Heart left ventricle (tissue), 16 donors: Measurements from ENCODE around the gene GRK5. TPM values are rescaled to one million over a fixed set of nuclear protein-coding genes. Genes with fewer than 3 reads are reported as not detected.

Source experiments
- ATAC-seq, 4 donors: fragments of 200-7000 bp; cut with Tn5 transposase; one replicate each; pipeline ENCODE4 v1.9.1; 2020 to 2022; ENCODE audit warnings: moderate library complexity in 4 of 4, mild to moderate bottlenecking in 3 of 4, moderate number of reproducible peaks in 1 of 4
- DNase-seq, 5 donors: peaks; one replicate each; pipeline ENCODE4 v3.0.0-alpha.2; 2020
- H3K27ac ChIP-seq, 12 donors: fragments of 200-600 bp; sonication (generic) in 4 of 12; one replicate each; pipeline versions ENCODE4 v1.5.0 to v1.8.0; 2016 to 2022; ENCODE audit warnings: mild to moderate bottlenecking in 2 of 12
- H3K27me3 ChIP-seq, 9 donors: fragments of 200-600 bp; sonication (generic) in 2 of 9; one replicate each; pipeline versions ENCODE4 v1.5.1 to v1.8.0; 2016 to 2022; ENCODE audit warnings: mild to moderate bottlenecking in 3 of 9
- H3K36me3 ChIP-seq, 9 donors: fragments of 200-600 bp; sonication (generic) in 2 of 9; one replicate each; pipeline versions ENCODE4 v1.5.0 to v1.8.0; 2018 to 2022; ENCODE audit warnings: mild to moderate bottlenecking in 2 of 9
- H3K4me1 ChIP-seq, 12 donors: fragments of 200-600 bp; sonication (generic) in 4 of 12; one replicate each; pipeline versions ENCODE4 v1.5.0 to v1.8.0; 2016 to 2022; ENCODE audit warnings: mild to moderate bottlenecking in 3 of 12
- H3K4me3 ChIP-seq, 12 donors: fragments of 200-600 bp; sonication (generic) in 4 of 12; one replicate each; pipeline versions ENCODE4 v1.5.0 to v1.8.0; 2017 to 2022; ENCODE audit warnings: mild to moderate bottlenecking in 9 of 12, moderate library complexity in 4 of 12
- H3K9me3 ChIP-seq, 12 donors: fragments of 200-600 bp; sonication (generic) in 4 of 12; one replicate each; pipeline versions ENCODE4 v1.5.0 to v1.8.0; 2016 to 2022; ENCODE audit warnings: mild to moderate bottlenecking in 1 of 12
- POLR2A ChIP-seq, 2 donors: fragments of 450-650 bp; IDR thresholded peaks; one replicate each; pipeline ENCODE4 v1.6.1; 2017; ENCODE audit warnings: antibody characterized with exemption in 2 of 2, mild to moderate bottlenecking in 2 of 2, moderate library complexity in 2 of 2
- WGBS, 4 donors: extraction: QIAGEN DNeasy Blood & Tissue Kit in 2 of 4; methylation state at CpG; one replicate each; pipeline versions ENCODE4 v1.1.5 to v1.1.7; 2013 to 2018; 5-methylcytosine and 5-hydroxymethylcytosine counted together
- intact Hi-C, 10 donors: fragments of 100-400 bp; cut with DNase I; formaldehyde crosslinking; loops; one replicate each; pipeline versions ENCODE4 v1.11.1 to v1.14.2; 2022
- polyA plus RNA-seq, 2 donors: library from polyadenylated mRNA; stranded (reverse); fragments of 200-250 nt; gene quantifications; one replicate each; pipeline ENCODE4 v1.2.3, GENCODE V29; 2013
- total RNA-seq, 9 donors: library from RNA; depleted of rRNA in 2 of 9; stranded (reverse); fragments of >200 nt in 2 of 9; fragmentation: NEBNext Ultra II Directional in 3 of 9; extraction: Animal tissue kit (Norgen Biotek cat#: 25700) in 3 of 9; gene quantifications; one replicate each; pipeline versions ENCODE4 v1.1.0 to v1.2.4, GENCODE V29; 2016 to 2023
- TF ChIP-seq, protein P1 (sequence below), 12 donors: fragments of 200-600 bp; sonication (generic) in 4 of 12; IDR thresholded peaks; one replicate each; pipeline versions ENCODE4 v1.5.0 to v1.8.0; 2018 to 2022; ENCODE audit warnings: antibody characterized with exemption in 12 of 12, mild to moderate bottlenecking in 5 of 12
- donor health status: ischemic (EF 13 %, LVEDD 7.1; RV severe dilation, severe dysfunction).
- donor health status: healthy with polysubstance abuse.
- donor health status: DM: no; HTN: yes; CAD: no.
- donor health status: DM: no; HTN: no; CAD: no.
- donor health status: ischemic (EF 25% LVEDD 6.9; RV normal size, moderate dysfunction).
- donor health status: ischemic (EF 25% LVEDD 5.7; RV mildly dilated, moderate dysfunction).
- donor health status: healthy.
- donor health status: DM: yes; HTN: yes; CAD: no.
- donor health status: ischemic (EF 35%, LVEDD 5.7; RV mildly dilated, moderate dysfunction).
- donor health status: nonischemic (EF 11% LVEDD 7.7; RV severe dilation, severe dysfunction).
- donor health status: DM: yes; HTN: yes; CAD: no.
- donor health status: PGD.
- donor health status: ischemic (EF 29% LVEDD 5.4; RV normal size, mild dysfunction).
- donor health status: nonischemic (EF 23%, LVEDD 6.1; RV moderate dilation, normal function).

The GRK5 gene
- total and polyA plus RNA-seq, 11 donors, result 13.1 to 58.0 (median 30.2) TPM

- ATAC-seq (no peak), DNase-seq (peak in 2 of 5 donors; percentile 10 to 21)
- Histone ChIP-seq H3K4me3 (no peak overlapping the region), H3K27ac (peak overlapping the region in 3 of 12 donors; percentile 8 to 44 (median 19)), H3K27me3 (no peaks in the 10 kb centered on the region), H3K9me3 (no peaks in the 10 kb centered on the region), H3K4me1 (peaks cover 3 to 82% (median 44%) of the 10 kb centered on the region in 12 donors), H3K36me3 (peaks cover 0 to 8% (median 0%) of the 10 kb centered on the region in 9 donors)
- intact Hi-C loops, result loop anchor here in 3 of 10 donors (5.0 kb wide), 3 partner anchors 42 to 258 kb away; partner anchors contain the start of gene TIAL1 (in 1 of the 3)
- WGBS, 4 donors, result 92 to 96% (median 95%) methylated on average over 9 of the region's 9 CpGs
- TF ChIP-seq POLR2A (IDR thresholded peaks at IDR 0.05), result no peak
- TF ChIP-seq, protein P1, sequence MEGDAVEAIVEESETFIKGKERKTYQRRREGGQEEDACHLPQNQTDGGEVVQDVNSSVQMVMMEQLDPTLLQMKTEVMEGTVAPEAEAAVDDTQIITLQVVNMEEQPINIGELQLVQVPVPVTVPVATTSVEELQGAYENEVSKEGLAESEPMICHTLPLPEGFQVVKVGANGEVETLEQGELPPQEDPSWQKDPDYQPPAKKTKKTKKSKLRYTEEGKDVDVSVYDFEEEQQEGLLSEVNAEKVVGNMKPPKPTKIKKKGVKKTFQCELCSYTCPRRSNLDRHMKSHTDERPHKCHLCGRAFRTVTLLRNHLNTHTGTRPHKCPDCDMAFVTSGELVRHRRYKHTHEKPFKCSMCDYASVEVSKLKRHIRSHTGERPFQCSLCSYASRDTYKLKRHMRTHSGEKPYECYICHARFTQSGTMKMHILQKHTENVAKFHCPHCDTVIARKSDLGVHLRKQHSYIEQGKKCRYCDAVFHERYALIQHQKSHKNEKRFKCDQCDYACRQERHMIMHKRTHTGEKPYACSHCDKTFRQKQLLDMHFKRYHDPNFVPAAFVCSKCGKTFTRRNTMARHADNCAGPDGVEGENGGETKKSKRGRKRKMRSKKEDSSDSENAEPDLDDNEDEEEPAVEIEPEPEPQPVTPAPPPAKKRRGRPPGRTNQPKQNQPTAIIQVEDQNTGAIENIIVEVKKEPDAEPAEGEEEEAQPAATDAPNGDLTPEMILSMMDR (IDR thresholded peaks at IDR 0.05), result no peak
These were observed 131.7 kb downstream of the GRK5 start for GRCh38 chr10:119339109-119339508.

DNA sequence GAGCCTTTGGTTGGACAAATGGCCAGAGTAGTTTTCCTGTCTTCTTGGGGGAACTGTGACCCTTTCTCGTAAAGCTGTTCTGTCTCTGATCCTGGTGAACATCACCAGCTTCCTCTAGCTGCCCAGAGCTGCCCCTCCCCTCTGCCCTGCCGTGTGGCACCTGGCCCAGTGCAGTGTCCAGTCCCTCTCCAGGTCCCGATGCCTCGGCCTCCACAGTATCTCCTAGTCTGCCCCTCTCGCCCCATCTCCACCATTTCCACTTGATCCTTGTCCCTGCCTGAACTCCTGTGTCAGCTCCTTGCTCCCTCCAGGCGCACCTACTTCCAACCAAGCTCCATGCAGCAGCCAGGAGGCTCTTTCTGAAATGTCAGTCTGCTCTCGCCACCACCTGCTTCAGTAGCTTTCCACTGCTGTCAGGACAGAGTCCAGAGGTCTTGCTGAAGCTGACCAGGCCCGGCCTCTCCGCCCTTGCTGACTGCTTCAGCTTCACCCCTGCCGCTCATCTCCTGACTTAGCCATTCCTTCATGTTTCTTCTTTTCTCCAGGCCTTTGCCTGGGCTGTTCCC lies 133.6 kb downstream of the GRK5 start:
- no peaks in the 10 kb centered on the region for H3K9me3 ChIP-seq
- H3K4me1 ChIP-seq, result peaks cover 3 to 76% (median 41%) of the 10 kb centered on the region in 12 donors
- no peak for TF ChIP-seq POLR2A (IDR thresholded peaks at IDR 0.05)
- TF ChIP-seq, protein P1 (IDR thresholded peaks at IDR 0.05), result no peak
- WGBS, 4 donors, result 65 to 67% (median 66%) methylated on average over 10 of the region's 10 CpGs
- peaks cover 0 to 6% (median 0%) of the 10 kb centered on the region in 9 donors for H3K36me3 ChIP-seq
- intact Hi-C loops, result loop anchor here in 2 of 10 donors (5.0 kb wide), 2 partner anchors 56 to 134 kb away; partner anchors contain the start of gene GRK5 (in 2 of the 2)
- no peak overlapping the region for H3K4me3 ChIP-seq
- peak overlapping the region; percentile 54 to 87 (median 78) for H3K27ac ChIP-seq
- DNase-seq (peak in 2 of 5 donors; percentile 51 to 57), ATAC-seq (peak; percentile 0 to 14 (median 1))
- no peaks in the 10 kb centered on the region for H3K27me3 ChIP-seq

GRCh38 chr10:119341459-119342301 lies 134.3 kb downstream of the GRK5 start:
- Histone ChIP-seq H3K4me3 (no peak overlapping the region), H3K27ac (peak overlapping the region; percentile 54 to 87 (median 78)), H3K27me3 (no peaks in the 10 kb centered on the region), H3K36me3 (no peaks in the 10 kb centered on the region), H3K4me1 (peaks cover 3 to 76% (median 42%) of the 10 kb centered on the region in 12 donors), H3K9me3 (no peaks in the 10 kb centered on the region)
- 27 to 59% (median 34%) methylated on average over 9 to 15 of the region's 15 CpGs for WGBS, 4 donors
- ATAC-seq (peak; percentile 80 to 85 (median 82)), DNase-seq (peak; percentile 77 to 92 (median 83))
- TF ChIP-seq, protein P1 (IDR thresholded peaks at IDR 0.05), result no peak
- no peak for TF ChIP-seq POLR2A (IDR thresholded peaks at IDR 0.05)
- intact Hi-C loops, result loop anchor here in 2 of 10 donors (5.0 kb wide), 2 partner anchors 56 to 134 kb away; partner anchors contain the start of gene GRK5 (in 2 of the 2)
